Measurements from ENCODE around the gene OMP.

GRCh38 chr11:77096591-77097019 is 6.0 kb upstream of the OMP start:
- TF ChIP-seq CCAR2 (optimal IDR thresholded peaks at IDR 0.05; ENCODE audit: low read depth, low read length) (no peak), ZNF605 (CRISPR knock-in tag; IDR thresholded peaks at IDR 0.05) (no peak), SIN3A (IDR thresholded peaks at IDR 0.05; ENCODE audit: borderline replicate concordance, low read depth, low read length) (no peak), SAFB2 (CRISPR knock-in tag; IDR thresholded peaks at IDR 0.05; ENCODE audit: borderline replicate concordance, low read depth) (no peak), NCOR1 (IDR thresholded peaks at IDR 0.05; ENCODE audit: borderline replicate concordance, low read length) (no peak), CTCF (CRISPR knock-in tag; IDR thresholded peaks at IDR 0.05) (no peak), ZNF883 (CRISPR knock-in tag; IDR thresholded peaks at IDR 0.05; ENCODE audit: not compliant biosample characterization) (no peak)

All from HepG2 (cell line).